ENCODE data around the gene CCDC77. TPM values are rescaled to one million over a fixed set of nuclear protein-coding genes. Genes with fewer than 3 reads are reported as not detected.

Gene CCDC77
- total RNA-seq, 4 donors from 2014 or later: 3.4 to 18.3 (median 5.7) TPM

DNA sequence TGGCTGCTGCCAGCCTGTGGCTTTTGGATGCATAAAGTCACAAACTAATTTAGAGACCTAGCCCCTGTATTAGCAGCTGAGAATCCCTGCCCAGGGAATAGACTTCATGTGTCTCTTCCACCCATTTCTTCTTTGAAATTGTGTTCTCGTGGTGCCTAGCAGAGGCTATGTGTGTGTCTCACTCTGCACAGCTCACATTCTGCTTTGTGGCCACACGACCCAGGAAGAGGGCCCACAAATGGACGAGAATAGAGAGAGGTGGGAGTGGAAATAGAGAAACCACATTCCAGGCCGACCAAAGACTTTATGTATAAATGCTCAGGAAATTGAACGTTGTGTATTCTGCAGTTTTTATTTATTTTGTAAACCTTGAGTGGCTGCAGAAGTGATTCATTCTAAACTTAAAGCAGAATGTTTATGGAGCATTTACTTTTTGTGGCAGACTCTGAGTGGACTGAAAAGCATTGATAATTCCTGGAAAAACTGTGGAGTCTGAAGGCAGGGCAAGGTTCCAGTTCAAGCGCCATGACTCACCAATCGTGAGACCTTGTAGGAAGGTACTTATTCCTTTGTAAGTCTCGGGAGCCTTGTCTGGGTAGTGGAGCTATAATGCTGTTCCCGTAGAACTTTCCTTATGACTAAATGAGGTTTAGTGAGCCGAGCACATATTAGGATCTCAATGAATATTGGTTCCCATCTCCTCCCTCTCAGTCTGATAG lies 67.4 kb downstream of the CCDC77 start:
- TF ChIP-seq POLR2A (IDR thresholded peaks at IDR 0.05): no peak
- no peak for DNase-seq (ENCODE audit: low spot score in 2 of 2)
- intact Hi-C loops (cut with DNase I; ENCODE audit: low total_unique reads): no loop called here
- WGBS, 2 donors: 74 to 80% methylated on average over 10 of the region's 10 CpGs
- no peak overlapping the region for H3K4me3 ChIP-seq (ENCODE audit: low read depth, poor library complexity, severe bottlenecking)

DNA sequence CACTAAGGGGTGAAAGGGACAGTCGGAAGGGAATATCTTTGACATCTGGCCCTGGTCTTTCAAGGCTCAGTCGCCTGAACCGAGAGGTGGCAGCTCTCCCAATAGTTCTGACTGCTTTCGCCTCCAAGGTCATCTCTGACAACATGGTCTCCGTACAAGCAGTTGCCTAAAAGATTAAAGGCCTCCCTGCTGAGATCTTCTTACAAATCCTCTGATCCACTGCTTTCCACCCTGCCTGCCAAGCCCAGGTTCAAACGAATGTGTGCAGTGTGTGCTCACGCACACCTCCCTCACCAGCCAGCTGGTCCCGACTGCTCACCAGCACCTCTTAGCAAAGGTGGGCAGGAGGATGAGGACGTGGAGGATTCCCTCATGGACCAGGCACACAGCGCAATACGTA lies 68.7 kb downstream of the CCDC77 start:
- H3K4me3 ChIP-seq (ENCODE audit: low read depth, poor library complexity, severe bottlenecking): no peak overlapping the region
- WGBS, 2 donors: 78 to 81% methylated on average over 11 of the region's 11 CpGs
- DNase-seq (ENCODE audit: low spot score in 2 of 2): no peak
- intact Hi-C loops (cut with DNase I; ENCODE audit: low total_unique reads): no loop called here
- TF ChIP-seq POLR2A (IDR thresholded peaks at IDR 0.05): no peak
- TF ChIP-seq, protein P1, sequence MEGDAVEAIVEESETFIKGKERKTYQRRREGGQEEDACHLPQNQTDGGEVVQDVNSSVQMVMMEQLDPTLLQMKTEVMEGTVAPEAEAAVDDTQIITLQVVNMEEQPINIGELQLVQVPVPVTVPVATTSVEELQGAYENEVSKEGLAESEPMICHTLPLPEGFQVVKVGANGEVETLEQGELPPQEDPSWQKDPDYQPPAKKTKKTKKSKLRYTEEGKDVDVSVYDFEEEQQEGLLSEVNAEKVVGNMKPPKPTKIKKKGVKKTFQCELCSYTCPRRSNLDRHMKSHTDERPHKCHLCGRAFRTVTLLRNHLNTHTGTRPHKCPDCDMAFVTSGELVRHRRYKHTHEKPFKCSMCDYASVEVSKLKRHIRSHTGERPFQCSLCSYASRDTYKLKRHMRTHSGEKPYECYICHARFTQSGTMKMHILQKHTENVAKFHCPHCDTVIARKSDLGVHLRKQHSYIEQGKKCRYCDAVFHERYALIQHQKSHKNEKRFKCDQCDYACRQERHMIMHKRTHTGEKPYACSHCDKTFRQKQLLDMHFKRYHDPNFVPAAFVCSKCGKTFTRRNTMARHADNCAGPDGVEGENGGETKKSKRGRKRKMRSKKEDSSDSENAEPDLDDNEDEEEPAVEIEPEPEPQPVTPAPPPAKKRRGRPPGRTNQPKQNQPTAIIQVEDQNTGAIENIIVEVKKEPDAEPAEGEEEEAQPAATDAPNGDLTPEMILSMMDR (IDR thresholded peaks at IDR 0.05): no peak

GRCh38 chr12:473198-473597 lies 71.8 kb downstream of the CCDC77 start:
- intact Hi-C loops (cut with DNase I; ENCODE audit: low total_unique reads): no loop called here
- no peak overlapping the region for H3K4me3 ChIP-seq (ENCODE audit: low read depth, poor library complexity, severe bottlenecking)
- 77 to 81% methylated on average over 5 of the region's 5 CpGs for WGBS, 2 donors
- TF ChIP-seq, protein P1 (IDR thresholded peaks at IDR 0.05): no peak
- no peak for TF ChIP-seq POLR2A (IDR thresholded peaks at IDR 0.05)
- DNase-seq (ENCODE audit: low spot score in 2 of 2): peak in 1 of 2 donors; percentile 26

DNA sequence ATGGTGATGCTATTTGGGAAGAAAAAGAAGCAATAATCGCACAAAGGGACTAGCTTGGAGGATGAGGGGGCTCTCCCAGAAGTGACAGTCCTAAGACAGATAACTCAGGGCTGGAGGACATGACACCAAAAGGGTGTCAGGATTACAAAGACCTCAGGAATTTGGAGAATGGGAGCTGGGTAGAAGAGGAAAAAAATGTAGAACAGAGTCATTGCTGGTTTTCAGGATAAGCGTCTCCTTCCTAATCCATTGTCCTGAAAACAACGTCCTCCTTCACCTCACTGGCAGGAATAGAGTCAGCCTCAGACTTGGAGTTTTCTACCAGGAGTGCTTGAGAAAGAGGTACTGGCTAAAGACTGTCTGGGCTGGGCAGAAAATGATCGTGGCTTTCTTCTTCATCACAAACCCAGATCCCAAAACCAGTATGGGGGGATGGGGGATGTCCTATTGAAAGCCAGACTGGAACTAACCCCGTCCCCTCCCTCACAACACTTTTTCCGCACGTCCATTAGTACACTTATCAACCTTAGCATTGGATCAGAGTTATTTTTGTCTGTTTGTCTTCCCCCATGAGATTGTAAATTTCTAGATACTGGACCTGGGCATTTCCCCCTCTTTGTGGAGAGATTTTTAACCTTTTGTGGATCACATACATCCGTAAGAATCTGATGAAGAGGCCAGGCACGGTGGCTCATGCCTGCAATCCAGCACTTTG lies 72.6 kb downstream of the CCDC77 start:
- TF ChIP-seq POLR2A (IDR thresholded peaks at IDR 0.05): no peak
- TF ChIP-seq, protein P1 (IDR thresholded peaks at IDR 0.05): no peak
- 81 to 86% methylated on average over 9 of the region's 9 CpGs for WGBS, 2 donors
- H3K4me3 ChIP-seq (ENCODE audit: low read depth, poor library complexity, severe bottlenecking): no peak overlapping the region
- DNase-seq (ENCODE audit: low spot score in 2 of 2): peak in 1 of 2 donors; percentile 52
- intact Hi-C loops (cut with DNase I; ENCODE audit: low total_unique reads): no loop called here

GRCh38 chr12:475286-475685 lies 73.8 kb downstream of the CCDC77 start:
- no peak overlapping the region for H3K4me3 ChIP-seq (ENCODE audit: low read depth, poor library complexity, severe bottlenecking)
- DNase-seq (ENCODE audit: low spot score in 2 of 2): peak in 1 of 2 donors; percentile 46
- TF ChIP-seq, protein P1 (IDR thresholded peaks at IDR 0.05): no peak
- TF ChIP-seq POLR2A (IDR thresholded peaks at IDR 0.05): no peak
- WGBS, 2 donors: 36 to 39% methylated on average over 5 of the region's 5 CpGs
- intact Hi-C loops (cut with DNase I; ENCODE audit: low total_unique reads): no loop called here

DNA sequence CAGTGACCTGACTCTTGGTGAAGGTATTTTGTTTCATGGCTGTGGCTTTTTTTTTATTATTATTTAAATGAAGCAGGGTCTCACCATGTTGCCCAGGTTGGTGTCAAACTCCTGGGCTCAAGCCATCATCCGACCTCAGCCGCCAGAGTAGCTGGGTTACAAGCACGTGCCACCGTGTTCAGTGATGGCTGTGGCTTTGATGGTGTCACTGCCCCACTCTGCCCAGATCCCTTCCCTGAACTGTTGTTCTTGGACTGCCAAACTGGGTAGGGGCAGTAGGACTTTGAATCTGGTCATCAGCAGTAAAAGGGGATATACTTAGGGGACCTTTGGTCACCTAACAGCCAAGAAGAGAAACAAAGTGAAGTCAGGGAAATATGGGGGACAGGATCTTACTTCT lies 77.7 kb downstream of the CCDC77 start:
- DNase-seq (ENCODE audit: low spot score in 2 of 2): peak in 1 of 2 donors; percentile 72
- TF ChIP-seq, protein P1 (IDR thresholded peaks at IDR 0.05): no peak
- TF ChIP-seq POLR2A (IDR thresholded peaks at IDR 0.05): no peak
- WGBS, 2 donors: 91 to 95% methylated on average over 4 of the region's 4 CpGs
- H3K4me3 ChIP-seq (ENCODE audit: low read depth, poor library complexity, severe bottlenecking): no peak overlapping the region
- intact Hi-C loops (cut with DNase I; ENCODE audit: low total_unique reads): no loop called here

Data from lower leg skin (tissue), 4 donors.